Measurements from ENCODE around the gene DES.

Gene DES

GRCh38 chr2:219472629-219473187 is 54.5 kb downstream of the DES start:
- no peak for DNase-seq (ENCODE audit: low read depth in 2 of 2)

DNA sequence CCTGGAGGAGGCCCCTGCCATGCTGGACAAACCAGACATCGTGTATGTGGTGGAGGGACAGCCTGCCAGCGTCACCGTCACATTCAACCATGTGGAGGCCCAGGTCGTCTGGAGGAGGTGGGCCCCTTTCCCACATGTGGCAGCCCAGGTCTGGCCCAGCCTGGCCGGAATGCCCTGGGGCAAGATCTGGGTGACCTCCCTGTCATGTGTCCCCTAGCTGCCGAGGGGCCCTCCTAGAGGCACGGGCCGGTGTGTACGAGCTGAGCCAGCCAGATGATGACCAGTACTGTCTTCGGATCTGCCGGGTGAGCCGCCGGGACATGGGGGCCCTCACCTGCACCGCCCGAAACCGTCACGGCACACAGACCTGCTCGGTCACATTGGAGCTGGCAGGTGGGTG is 55.3 kb downstream of the DES start:
- no peak for DNase-seq (ENCODE audit: low read depth in 2 of 2)

DNA sequence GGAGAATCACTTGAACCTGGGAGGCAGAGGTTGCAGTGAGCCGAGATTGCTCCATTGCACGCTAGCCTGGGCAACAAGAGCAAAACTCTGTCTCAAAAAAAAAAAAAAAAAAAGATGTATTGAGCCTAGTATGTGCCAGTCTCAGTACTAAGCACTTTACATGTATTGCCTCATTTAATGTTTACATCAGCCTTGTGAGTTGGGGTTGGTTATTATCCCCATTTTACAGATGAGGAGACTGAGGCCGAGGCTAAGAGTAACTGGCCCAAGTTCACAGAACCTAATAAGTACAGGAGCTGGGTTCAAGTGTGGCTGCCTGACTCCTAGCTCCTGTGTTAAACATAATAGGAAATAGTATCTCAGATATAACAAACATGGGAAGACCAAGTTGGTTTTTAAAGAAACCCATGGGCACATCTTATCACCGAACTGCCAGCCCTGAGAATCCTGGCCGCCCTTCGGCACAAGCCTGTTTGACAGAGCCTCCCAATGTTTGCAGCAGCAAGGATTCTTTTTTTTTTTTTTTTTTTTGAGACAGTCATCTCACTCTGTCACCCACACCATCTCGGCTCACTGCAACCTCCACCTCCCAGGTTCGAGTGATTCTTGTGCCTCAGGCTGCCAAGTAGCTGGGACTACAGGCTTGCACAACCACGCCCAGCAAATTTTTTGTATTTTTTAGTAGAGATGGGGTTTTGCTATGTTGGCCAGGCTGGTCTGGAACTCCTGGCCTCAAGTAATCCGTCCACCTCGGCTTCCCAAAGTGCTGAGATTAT is 56.3 kb downstream of the DES start:
- no peak for DNase-seq (ENCODE audit: low read depth in 2 of 2)

DNA sequence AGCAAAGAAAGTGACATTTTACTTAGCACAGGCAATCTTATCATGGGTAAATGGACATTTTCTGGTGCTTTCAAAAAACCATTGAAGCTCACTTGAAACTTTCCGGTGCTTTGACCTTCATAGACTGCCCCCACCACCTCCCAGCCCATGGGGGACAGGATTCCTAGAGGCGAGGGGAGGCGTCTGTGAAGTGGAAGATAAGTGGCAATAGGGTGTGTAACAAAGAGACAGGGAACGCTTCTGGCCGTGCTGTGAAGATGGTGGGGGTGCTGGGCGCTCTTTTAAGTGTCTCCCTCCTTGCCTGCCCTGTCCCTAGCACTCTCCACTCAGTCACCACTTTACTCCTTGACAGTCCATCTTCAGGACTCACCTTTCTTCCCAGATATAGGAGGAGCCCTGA is 57.1 kb downstream of the DES start:
- DNase-seq (ENCODE audit: low read depth in 2 of 2), result no peak

- DNase-seq (ENCODE audit: low read depth in 2 of 2), result peak; percentile 49 to 59
Measured at GRCh38 chr2:219475697-219476651, 57.8 kb downstream of the DES start.
